Ovary (tissue), 3 donors: ENCODE measurements around the gene DMGDH.

ENCODE experiments used
- CTCF ChIP-seq, 3 donors: fragments of 450-650 bp in 2 of 3; fragments of 200-600 bp in 1 of 3; IDR thresholded peaks; one replicate each; pipeline versions ENCODE4 v1.5.1 to v1.8.0; 2016 to 2022; ENCODE audit warnings: antibody characterized with exemption in 3 of 3, mild to moderate bottlenecking in 1 of 3
- POLR2A ChIP-seq: fragments of 450-650 bp; IDR thresholded peaks from one replicate; pipeline ENCODE4 v1.6.1; 2017; ENCODE audit warnings: antibody characterized with exemption, mild to moderate bottlenecking, moderate library complexity
- donor health status: DM: no; HTN: no; CAD: no.

GRCh38 chr5:79076819-79077218 is 7.3 kb upstream of the DMGDH start:
- no peak for TF ChIP-seq CTCF (IDR thresholded peaks at IDR 0.05)
- no peak for TF ChIP-seq POLR2A
